SIG-M5 treated with dmso at 0.1 percent for 504 hours (cell line): ENCODE measurements around the gene PRSS57.
"Not testable (repeated sequence)": the region's sequence is repeated elsewhere in the genome, so short reads cannot be mapped to it uniquely, and the experiment has no call there.

Experiments used
- DNase-seq: peaks from one replicate; lab custom pipeline; 2025; ENCODE audit not compliant: unreplicated experiment; lab: John Stamatoyannopoulos, UW

The PRSS57 gene

GRCh38 chr19:698529-698928 lies 3.3 kb upstream of the PRSS57 start:
- DNase-seq, result not testable (repeated sequence)

DNA sequence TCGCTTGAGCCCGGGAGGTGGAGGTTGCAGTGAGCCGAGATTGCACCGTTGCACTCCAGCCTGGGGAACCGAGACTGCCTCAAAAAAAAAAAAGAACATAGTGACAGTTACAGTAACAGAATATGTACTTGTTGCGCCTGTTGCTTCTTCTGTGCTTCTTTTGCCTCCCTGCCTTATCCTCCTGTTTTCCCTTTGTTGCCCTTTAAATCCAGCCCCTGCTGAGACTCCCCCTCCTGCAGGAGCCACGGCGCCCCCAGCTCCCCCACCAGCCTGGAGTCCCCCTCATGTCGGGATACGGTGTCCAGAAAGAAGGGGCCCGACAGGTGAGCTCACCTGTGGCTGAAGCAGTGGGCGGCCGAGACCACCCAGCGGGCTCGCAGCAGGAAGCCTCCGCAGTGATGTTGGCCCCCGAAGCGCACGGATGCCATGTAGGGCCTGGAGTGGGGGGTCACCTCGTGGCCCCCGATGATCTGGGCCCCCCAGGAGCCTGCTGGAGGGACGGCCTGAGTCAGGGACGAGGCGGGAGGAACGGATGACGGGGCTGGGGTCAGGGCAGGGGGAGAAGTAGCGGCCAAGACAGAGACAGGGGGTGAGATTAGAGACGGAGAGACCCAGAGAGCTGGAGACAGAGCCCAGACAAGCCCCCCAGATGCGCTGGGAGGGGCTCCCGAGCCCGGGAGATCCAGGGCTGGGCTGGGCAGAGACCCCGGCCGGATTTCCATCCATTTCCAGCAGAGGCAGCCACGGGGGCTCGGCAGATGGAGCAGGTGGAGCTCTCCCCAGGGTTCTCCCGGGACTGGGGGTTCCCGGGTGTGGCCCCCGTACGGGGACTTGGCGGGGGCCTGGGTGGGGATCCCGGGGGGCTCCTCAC lies 536 bp downstream of the PRSS57 start:
- no peak for DNase-seq

DNA sequence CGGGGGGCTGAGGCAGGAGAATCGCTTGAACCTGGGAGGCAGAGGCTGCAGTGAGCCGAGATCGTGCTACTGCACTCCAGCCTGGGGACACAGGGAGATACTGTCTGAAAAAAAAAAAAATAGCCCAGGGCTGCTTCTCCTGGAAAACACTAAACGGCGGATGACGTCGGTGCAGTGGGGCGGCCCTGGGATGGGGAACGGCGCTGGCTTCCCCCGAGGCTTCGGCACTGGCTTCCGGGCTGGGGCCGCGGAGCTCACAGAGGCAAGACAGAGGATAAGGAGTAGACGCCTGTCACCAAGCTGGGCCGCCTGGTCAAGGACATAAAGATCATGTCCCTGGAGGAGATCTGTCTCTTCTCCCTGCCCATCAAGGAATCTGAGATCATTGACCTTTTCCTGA lies 5.0 kb downstream of the PRSS57 start:
- no peak for DNase-seq

DNA sequence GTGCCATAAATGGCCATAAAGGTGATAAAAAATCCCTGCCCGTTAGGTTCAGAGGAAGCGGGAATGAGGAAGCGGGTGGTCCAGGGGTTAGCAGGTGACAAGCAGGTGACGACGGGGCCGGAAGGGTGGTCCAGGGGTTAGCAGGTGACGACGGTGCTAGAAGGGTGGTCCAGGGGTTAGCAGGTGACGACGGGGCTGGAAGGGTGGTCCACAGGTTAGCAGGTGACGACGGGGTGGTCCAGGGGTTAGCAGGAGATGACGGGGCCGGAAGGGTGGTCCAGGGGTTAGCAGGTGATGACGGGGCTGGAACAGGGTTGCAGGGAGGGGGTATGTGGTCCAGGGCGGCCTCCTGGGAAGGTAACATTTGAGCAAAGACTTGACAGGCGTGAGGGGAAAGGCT lies 6.3 kb downstream of the PRSS57 start:
- no peak for DNase-seq

DNA sequence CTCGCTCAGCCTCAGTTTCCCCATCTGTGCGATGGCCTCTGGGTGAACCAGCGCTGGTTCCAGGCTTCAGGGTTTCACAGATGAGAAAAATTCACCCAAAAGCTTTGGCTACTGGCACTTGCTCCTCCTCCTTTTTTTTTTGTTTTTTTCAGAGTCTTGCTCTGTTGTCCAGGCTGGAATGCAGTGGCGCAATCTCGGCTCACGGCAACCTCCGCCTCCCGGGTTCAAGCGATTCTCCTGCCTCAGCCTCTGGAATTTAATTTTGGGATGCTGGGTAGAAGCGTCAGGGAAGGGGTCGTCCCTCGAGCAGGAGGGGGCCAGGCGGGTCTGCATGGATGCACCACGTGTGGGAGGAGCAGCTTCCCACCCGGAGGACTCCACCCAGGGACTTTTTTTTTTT lies 7.0 kb downstream of the PRSS57 start:
- no peak for DNase-seq

DNA sequence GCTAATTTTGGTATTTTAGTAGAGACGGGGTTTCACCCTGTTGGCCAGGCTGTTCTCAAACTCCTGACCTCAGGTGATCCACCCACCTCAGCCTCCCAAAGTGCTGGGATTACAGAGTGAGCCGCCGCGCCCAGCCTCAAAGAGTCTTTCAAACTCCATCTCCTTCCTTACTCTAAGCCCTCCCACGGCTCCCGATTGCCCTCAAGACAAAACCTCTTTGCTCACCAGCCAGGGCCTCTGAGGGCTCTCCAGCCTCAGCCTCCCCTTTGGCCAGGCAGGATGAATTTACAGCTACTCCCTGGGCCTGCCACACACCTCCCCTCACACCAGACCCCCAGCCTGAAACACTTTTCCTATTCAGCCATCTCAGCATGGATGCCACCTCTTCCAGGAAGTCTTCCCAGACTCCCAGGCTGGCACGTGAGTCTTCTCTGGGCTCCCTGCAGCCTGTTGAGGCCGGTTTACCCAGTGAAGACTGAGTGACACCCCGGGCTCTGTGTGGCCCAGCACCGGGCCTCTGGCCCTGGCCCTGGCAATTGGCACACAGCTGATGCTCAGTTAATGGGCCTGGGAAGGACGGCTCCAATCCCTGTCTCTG lies 7.6 kb downstream of the PRSS57 start:
- no peak for DNase-seq

DNA sequence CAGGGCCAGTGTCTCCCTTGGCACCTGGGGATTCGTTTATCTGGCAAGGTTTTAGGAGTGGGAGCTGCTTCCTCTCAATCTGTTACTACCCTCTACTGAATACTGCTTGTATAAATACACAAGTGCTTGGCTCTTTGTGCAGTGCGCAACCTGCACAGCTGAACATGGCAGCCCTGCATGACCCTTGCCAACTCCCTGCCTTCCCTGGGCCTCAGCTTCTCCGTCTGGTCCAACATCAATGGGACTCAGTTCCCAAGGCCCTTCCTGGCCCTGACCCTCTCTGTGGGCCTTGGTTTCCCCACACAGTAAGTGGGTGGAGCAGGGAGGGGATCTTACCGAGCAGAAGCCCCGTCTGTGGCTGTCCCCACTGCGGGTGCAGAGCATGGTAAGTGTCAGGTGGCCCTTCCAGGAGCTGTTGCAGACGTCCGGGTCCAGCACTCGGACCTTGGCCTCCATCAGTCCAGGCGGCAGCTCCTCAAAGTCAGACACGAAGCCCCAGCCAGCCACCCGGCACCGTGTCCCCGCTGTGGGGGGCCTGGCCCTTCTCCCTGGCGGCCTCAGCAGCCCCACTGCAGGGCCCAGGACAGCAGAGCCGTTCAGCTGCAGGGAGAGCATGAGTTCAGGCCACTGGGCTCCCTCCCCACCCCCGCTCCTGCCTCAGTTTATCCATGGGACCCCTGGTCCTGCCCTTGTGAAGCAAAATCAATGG lies 8.5 kb downstream of the PRSS57 start:
- no peak for DNase-seq

GRCh38 chr19:685454-685931 lies 9.8 kb downstream of the PRSS57 start:
- DNase-seq, result no peak

DNA sequence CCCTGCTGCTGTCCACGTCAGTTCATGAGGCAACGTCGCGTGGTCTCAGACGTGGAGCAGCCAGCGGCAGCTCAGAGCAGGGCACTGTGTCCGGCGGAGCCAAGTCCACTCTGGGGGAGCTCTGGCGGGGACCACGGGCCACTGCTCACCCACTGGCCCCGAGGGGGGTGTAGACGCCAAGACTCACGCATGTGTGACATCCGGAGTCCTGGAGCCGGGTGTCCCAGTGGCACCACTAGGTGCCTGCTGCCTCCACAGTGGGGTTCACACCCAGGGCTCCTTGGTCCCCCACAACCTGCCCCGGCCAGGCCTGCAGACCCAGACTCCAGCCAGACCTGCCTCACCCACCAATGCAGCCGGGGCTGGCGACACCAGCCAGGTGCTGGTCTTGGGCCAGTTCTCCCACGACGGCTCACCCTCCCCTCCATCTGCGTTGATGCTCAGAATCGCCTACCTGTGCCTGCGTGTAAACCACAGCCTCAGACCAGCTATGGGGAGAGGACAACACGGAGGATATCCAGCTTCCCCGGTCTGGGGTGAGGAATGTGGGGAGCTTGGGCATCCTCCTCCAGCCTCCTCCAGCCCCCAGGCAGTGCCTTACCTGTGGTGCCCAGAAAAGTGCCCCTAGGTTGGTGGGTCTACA lies 12.5 kb downstream of the PRSS57 start:
- DNase-seq, result no peak

- no peak for DNase-seq
Measured at GRCh38 chr19:681029-682019, 13.9 kb downstream of the PRSS57 start.

- DNase-seq, result peak; percentile 94
Measured at GRCh38 chr19:680287-681028, 14.8 kb downstream of the PRSS57 start.

GRCh38 chr19:679418-680286 lies 15.6 kb downstream of the PRSS57 start:
- no peak for DNase-seq

DNA sequence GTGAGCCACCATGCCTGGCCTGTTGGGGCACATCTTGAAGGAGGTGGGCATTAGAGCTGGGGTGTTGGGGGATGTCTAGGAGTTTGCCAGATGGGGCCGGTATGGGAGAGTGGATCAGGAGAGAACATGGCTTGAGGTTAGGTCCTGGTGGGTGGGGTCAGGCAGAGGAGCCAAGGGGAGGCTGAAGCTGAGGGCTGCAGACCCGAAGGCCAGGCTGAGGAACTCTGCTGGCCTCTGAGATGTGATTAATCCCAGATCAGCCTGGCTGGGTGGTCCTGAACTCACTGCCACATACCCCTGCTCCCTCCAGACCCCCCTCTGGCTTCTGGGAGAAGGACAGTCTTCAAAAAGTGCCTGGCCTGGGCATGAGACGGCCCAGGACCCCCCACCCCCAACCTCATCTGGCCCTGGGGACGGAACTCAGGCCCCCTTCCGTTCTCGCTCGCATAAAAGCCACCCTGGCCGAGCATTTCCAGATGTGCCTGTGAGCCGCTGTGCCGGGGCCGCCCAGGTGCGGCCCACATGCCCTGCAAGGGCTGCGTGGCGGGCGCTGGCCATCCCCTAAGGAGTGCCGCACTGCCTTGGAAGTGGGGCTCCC lies 16.4 kb downstream of the PRSS57 start:
- DNase-seq, result no peak

DNA sequence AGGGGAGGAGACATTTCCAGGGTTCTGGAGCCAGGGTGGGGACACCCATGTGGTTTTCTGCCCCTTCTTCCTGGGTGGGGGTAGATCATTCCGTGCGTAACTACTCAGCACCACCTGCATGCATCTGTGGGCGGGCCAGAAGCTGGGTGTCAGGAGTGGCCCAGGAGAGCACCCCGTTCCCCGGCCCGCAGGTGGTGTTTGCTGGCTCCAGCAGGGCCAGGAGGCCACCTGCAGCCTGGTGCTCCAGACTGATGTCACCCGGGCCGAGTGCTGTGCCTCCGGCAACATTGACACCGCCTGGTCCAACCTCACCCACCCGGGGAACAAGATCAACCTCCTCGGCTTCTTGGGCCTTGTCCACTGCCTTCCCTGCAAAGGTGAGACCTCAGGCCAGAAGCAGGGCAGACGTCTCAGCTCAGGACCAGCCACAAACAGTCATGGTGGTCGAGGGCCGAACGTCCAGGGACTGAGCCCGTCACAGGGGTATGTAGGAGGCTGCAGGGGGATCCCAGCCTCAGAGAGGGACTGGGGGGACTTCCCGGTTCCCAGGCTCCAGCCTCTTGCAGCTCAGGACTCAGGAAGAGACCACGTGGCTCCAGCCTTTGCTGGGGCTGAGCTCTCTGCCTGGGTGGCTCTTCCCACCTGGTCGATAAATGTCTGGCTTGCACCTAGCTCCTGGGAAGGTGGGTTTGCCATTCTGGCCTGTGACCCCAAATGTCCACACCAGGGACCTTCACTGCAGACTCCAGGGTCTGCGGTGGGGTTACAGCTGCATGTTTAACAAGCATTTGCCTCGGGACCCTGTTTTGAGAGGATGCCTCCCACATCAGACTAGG lies 17.4 kb downstream of the PRSS57 start:
- no peak for DNase-seq

- no peak for DNase-seq
Measured at GRCh38 chr19:677201-677600, 18.1 kb downstream of the PRSS57 start.

GRCh38 chr19:676339-677105 lies 18.7 kb downstream of the PRSS57 start, which contains the start of gene FSTL3:
Gene FSTL3 (plus strand): TSS chr19:676392. CDS start chr19:676424, 32 bp downstream.
- no peak for DNase-seq

DNA sequence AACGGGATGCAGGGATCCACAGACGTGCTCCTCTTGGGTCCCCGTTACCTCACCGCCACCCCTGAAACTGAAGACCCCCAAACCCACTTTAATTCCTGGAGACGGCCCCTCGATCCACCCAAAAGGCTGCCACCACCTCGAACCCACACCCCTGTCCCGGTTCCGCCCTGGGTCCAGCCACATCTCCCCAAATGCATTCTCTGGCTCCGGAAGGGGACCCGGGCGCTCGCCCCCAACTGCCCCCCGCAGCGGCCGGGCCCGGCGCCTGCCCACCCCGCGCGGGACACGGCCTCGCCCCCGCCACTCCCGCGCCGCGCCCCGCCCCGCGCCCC lies 19.3 kb downstream of the PRSS57 start:
- no peak for DNase-seq
